Choroid plexus epithelial cell (primary cell): Measurements from ENCODE around the gene PAK3.

Experiments
- DNase-seq: peaks from one replicate; pipeline ENCODE4 v3.0.0-alpha.2; 2010; ENCODE audit warnings: low read depth
- H3K4me3 ChIP-seq: 2 replicates; pipeline ENCODE4 v1.5.1; 2011; ENCODE audit warnings: low read depth, mild to moderate bottlenecking, control low read depth, low read length, moderate library complexity
- CTCF ChIP-seq: conservative IDR thresholded peaks from 2 replicates; pipeline ENCODE4 v1.5.1; 2011; ENCODE audit warnings: low read depth, mild to moderate bottlenecking, control low read depth, inconsistent platforms, low read length, moderate library complexity

The PAK3 gene

GRCh38 chrX:111095974-111096895, at the start of gene PAK3:
PAK3 (plus strand) TSS chrX:111096191; CDS start chrX:111123104, 26,913 bp downstream.
- H3K4me3 ChIP-seq, result peak within 1 kb of the TSS; percentile 33
- peak; percentile 22 for DNase-seq
- no peak for TF ChIP-seq CTCF

- no peak for TF ChIP-seq CTCF
- no peak overlapping the region for H3K4me3 ChIP-seq
- no peak for DNase-seq
These were observed 48.4 kb upstream of the PAK3 start for GRCh38 chrX:111047575-111047974.

- DNase-seq, result no peak
- TF ChIP-seq CTCF, result no peak
- H3K4me3 ChIP-seq, result no peak overlapping the region
These were observed 43.5 kb upstream of the PAK3 start for GRCh38 chrX:111052478-111052877.

GRCh38 chrX:111071542-111072277, 24.3 kb upstream of the PAK3 start:
- no peak overlapping the region for H3K4me3 ChIP-seq
- no peak for TF ChIP-seq CTCF
- no peak for DNase-seq

DNA sequence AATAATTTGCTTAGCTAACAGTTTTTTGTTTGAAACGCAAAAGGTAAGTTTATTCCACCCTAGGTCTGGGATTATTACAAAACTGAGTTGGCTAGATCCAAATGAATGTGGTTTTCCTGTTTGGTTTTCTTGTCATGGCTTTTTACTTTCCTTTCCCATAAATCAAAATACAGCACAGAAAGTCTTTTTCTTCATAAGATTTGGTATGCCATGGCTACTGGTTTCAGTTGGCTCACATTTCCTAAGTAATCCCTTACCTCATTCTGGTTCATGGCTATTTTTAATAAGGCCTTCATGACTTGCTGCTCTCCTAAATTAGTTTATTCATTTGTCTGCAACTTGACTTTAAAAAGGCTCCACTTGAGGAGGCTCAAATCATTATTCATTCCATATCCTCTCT, 12.9 kb upstream of the PAK3 start:
- TF ChIP-seq CTCF, result no peak
- DNase-seq, result no peak

DNA sequence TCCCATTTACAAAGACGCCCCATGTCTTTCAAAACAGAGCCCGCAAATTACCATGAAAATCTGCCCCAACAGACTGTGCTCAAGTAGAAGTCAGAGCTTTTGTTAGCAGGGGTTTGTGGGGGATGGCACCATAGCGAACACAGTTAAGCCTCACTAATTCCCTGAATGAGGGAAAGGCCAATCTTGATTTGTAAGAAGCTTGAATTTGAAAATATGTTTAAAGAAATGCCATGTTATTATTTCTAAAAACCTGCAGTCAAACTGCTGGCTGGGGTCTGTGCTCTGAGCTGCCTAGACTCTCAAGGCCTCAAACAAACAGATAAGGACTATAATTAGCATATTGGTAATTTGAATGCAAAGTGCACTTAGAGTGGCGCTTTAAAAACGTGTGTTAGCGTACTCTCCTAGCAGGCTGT, 9.4 kb upstream of the PAK3 start:
- DNase-seq, result no peak
- no peak for TF ChIP-seq CTCF
- H3K4me3 ChIP-seq, result no peak overlapping the region

More for the DNA sequence above, 12.9 kb upstream of the PAK3 start:
- H3K4me3 ChIP-seq, result no peak overlapping the region
